ENCODE data around the gene MACC1. TPM values are rescaled to one million over a fixed set of nuclear protein-coding genes. Genes with fewer than 3 reads are reported as not detected.

MACC1 gene
- total and polyA plus RNA-seq, 12 donors: under 0.01 to 0.82 (median 0.20) TPM; not detected in 4

GRCh38 chr7:20235288-20235687 lies 18.1 kb upstream of the MACC1 start:
- Histone ChIP-seq H3K9me3 (no peaks in the 10 kb centered on the region), H3K4me3 (no peak overlapping the region), H3K4me1 (peaks cover 0 to 14% (median 0%) of the 10 kb centered on the region in 9 donors), H3K27ac (no peak overlapping the region), H3K36me3 (no peaks in the 10 kb centered on the region), H3K27me3 (no peaks in the 10 kb centered on the region)
- TF ChIP-seq, protein P1, sequence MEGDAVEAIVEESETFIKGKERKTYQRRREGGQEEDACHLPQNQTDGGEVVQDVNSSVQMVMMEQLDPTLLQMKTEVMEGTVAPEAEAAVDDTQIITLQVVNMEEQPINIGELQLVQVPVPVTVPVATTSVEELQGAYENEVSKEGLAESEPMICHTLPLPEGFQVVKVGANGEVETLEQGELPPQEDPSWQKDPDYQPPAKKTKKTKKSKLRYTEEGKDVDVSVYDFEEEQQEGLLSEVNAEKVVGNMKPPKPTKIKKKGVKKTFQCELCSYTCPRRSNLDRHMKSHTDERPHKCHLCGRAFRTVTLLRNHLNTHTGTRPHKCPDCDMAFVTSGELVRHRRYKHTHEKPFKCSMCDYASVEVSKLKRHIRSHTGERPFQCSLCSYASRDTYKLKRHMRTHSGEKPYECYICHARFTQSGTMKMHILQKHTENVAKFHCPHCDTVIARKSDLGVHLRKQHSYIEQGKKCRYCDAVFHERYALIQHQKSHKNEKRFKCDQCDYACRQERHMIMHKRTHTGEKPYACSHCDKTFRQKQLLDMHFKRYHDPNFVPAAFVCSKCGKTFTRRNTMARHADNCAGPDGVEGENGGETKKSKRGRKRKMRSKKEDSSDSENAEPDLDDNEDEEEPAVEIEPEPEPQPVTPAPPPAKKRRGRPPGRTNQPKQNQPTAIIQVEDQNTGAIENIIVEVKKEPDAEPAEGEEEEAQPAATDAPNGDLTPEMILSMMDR (IDR thresholded peaks at IDR 0.05): no peak
- 31 to 55% methylated on average over 4 of the region's 4 CpGs for WGBS, 2 donors
- ATAC-seq: no peak
- intact Hi-C loops (cut with DNase I): no loop called here
- DNase-seq: no peak

GRCh38 chr7:20233362-20233761 lies 16.2 kb upstream of the MACC1 start:
- Histone ChIP-seq H3K27ac (no peak overlapping the region), H3K27me3 (no peaks in the 10 kb centered on the region), H3K9me3 (no peaks in the 10 kb centered on the region), H3K36me3 (no peaks in the 10 kb centered on the region), H3K4me3 (no peak overlapping the region), H3K4me1 (peaks cover 0 to 16% (median 0%) of the 10 kb centered on the region in 9 donors)
- ATAC-seq (no peak), DNase-seq (no peak)
- TF ChIP-seq, protein P1 (IDR thresholded peaks at IDR 0.05): no peak
- 88 to 91% methylated on average over 4 of the region's 4 CpGs for WGBS, 2 donors
- intact Hi-C loops (cut with DNase I): no loop called here

- intact Hi-C loops (cut with DNase I): no loop called here
- H3K4me1 ChIP-seq: peaks cover 0 to 16% (median 0%) of the 10 kb centered on the region in 9 donors
Observed at GRCh38 chr7:20232848-20233247, 15.7 kb upstream of the MACC1 start.

DNA sequence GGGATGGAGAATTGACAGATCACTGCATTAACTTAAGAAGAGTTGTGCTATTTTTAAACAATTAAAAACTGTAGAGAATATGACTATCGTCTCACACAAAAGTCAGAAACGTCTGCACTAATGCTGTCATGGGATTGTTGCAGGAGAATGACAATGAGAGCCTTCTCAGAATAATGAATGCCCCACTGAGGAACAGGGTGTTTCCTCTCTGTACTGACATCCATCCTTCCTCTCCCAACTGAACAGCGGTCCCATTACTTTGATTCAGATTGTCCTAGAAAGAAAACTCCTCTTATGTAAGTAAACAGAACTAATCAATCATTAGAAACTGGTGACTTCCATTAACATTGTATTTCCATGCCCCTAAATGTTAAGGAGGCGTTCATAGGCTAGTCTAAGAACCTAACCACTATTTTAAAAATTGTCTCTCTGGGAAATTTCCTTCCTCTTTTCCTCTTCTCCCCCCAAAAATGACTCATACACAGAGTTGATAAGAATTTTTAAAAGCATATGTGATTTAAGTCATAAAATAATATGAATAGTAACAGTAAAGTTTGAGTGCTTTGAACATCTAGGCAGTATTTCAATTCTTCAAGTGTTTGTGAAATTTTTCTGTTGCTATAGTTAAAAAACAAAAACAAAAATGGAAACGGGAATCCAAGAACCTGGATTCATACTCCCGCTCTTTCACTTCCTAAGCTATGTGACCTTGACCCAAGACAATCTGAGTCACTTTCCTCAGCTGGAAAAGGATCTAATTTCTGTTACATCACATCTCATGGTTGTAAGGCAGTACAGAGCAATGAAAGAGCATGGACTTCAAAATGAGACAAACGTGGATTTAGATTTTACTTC lies 12.7 kb upstream of the MACC1 start:
- Histone ChIP-seq H3K4me1 (peaks cover 0 to 16% (median 0%) of the 10 kb centered on the region in 9 donors), H3K27ac (peak overlapping the region in 3 of 10 donors; percentile 8 to 50 (median 11)), H3K4me3 (no peak overlapping the region), H3K27me3 (no peaks in the 10 kb centered on the region), H3K9me3 (no peaks in the 10 kb centered on the region), H3K36me3 (no peaks in the 10 kb centered on the region)
- 43 to 47% methylated on average over 7 of the region's 7 CpGs for WGBS, 2 donors
- TF ChIP-seq, protein P1 (IDR thresholded peaks at IDR 0.05): no peak
- intact Hi-C loops (cut with DNase I): no loop called here
- DNase-seq: no peak
- peak in 7 of 8 donors; percentile 76 to 97 (median 82) for ATAC-seq

More at GRCh38 chr7:20232848-20233247, 15.7 kb upstream of the MACC1 start:
- Histone ChIP-seq H3K27me3 (no peaks in the 10 kb centered on the region), H3K9me3 (no peaks in the 10 kb centered on the region), H3K36me3 (no peaks in the 10 kb centered on the region), H3K4me3 (no peak overlapping the region), H3K27ac (no peak overlapping the region)
- 100% methylated on average over 1 of the region's 1 CpG for WGBS, 2 donors
- DNase-seq: no peak
- TF ChIP-seq, protein P1 (IDR thresholded peaks at IDR 0.05): no peak
- ATAC-seq: no peak
